Activated T-cell treated with anti-CD3 and anti-CD28 coated beads for 4 hours (primary cell): ENCODE results near the gene MGST2.
A peak's percentile ranks its signal among the peaks of the same experiment; 100 is the strongest.

Experiments used
- DNase-seq: peaks from one replicate; pipeline ENCODE4 v3.0.0-alpha.2; 2020

The MGST2 gene

GRCh38 chr4:139712882-139713281, 47.3 kb downstream of the MGST2 start:
- DNase-seq = no peak

- DNase-seq = no peak
Observed at GRCh38 chr4:139715746-139716391, 50.2 kb downstream of the MGST2 start.

DNA sequence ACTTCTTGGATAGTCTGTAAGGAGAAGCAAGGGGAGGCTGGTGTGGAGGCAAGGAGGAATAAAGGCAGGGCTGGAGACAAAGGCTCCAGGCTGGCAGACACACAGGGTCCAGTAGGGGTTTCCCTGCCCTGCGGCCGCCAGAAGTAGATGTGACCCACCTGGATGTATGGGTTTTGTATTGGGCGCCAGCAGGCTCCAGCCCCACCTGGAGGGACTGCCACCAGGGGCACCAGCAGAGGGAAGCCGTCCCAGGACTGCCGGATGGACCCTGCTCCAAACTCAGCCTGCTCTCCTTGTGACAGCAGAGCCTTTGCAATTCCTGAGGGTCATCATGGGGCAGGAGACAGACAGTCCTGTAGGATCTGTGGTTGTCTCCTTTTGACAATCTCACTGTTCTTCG, 52.7 kb downstream of the MGST2 start:
- DNase-seq = no peak

DNA sequence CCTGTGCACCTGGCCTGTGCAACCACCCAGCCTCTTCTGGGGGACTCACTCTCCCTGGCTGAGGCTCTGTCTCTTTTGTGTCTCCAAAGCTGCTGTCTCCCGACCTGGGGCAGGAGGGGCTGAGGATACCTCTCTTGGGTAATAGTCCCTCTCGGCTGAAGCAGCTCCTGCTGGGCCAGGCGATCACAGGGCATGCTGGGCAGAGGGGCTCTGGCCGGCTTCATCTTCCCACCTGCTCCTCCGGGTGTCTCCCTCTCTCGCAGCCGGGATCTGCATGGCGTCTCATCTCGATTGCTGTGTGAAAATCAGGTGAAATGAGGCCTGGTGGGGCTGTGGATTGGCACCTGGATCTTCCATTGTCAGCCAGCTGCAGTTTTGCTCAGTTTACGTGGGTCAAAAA, 53.2 kb downstream of the MGST2 start:
- DNase-seq = no peak

GRCh38 chr4:139719381-139720101, 53.9 kb downstream of the MGST2 start:
- DNase-seq = no peak

GRCh38 chr4:139720806-139721205, 55.2 kb downstream of the MGST2 start:
- no peak for DNase-seq

- DNase-seq = no peak
Observed at GRCh38 chr4:139721789-139722188, 56.2 kb downstream of the MGST2 start.

GRCh38 chr4:139725236-139725635, 59.6 kb downstream of the MGST2 start:
- no peak for DNase-seq

DNA sequence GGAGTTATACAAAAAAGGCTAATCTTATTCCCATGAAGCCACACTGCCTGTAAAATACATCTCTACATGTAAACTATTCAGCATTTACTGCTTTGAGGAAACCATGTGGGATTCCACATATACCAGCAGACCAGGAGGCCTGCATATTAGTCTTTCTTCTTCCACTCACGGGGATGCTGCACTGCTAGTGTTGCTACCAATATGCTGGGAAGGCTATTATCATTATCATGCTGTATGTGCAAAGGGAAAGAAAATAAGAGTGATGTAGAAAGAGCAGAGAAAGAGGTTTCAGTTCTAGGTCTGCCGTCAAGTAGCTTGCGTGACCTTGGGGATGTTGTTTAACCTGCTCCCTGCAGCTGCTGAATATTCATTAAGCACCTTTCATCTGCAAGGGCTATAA, 61.0 kb downstream of the MGST2 start:
- DNase-seq = no peak

GRCh38 chr4:139728146-139728545, 62.5 kb downstream of the MGST2 start:
- DNase-seq = no peak

GRCh38 chr4:139728840-139729239, 63.2 kb downstream of the MGST2 start:
- DNase-seq = no peak

DNA sequence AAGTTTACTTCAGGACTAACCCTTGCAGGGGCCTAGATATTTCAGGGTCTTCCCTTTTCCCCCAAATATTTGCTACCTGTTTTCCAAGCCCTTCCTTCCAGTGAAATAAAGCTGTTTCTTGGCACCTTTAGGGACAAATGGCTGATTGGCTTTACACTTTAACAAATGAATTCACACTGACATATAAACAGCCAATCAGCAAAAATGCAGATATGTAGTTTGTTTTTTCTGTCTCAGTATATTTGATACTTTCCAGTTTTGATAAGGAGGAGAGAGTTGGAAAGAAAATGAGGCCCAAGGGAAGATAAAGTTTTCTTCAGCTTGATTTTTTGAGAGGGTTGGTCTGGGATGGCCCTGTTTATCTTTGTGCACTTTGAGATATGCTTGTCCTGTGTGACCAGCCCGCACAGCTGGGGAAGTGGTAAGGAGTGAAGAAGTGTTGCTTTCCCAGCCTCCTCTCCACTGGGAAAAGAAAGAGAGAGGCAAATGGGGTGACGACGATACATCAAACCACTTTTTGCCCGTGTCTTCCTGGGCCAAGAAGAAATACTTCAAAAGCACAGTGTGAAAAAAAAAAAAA, 67.5 kb downstream of the MGST2 start:
- DNase-seq = no peak

- no peak for DNase-seq
Observed at GRCh38 chr4:139734201-139734874, 68.7 kb downstream of the MGST2 start.

- peak; percentile 43 for DNase-seq
Observed at GRCh38 chr4:139734875-139735380, 69.3 kb downstream of the MGST2 start.

DNA sequence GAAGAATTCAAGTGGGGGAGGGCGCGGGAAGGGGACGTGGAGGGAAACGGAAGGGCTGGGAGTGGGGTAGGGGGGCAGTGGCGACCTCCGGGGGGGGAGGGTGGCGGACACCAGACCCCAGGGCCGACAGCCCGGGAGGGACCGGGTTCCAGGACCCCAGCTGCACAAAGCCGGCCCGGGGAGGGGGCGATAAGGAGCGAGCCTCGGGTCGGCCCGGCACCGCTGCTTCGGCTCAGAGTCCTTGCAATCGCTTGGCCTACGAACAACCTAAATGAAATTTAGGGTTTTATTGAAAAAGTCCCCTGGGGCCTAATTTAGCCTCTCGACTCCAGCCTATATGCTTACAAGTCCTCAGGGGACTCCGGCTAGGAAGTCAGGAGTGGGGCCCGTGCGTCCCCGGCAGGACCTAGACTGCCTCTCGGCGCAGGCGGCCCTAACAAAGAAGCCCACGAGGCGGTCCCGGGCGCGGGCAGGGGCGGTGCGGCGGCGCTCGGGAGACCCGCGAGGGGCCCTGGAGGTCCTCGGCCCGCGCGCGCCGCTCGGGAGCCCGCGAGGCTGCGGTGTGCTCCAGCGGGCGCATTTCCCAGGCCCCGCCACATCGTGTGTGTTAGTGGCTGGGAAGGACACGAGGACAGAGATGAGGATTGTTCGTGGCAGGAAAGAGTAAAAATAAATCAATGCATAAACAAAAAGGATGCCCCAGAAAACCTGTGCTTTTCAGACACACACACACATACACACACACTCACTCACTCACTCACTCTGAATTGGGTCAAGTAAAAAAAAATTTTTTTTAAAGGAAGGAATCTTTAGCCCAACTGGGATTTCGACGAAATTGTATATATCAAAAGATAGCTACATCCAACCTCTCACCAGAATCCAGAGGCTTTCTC, 70.0 kb downstream of the MGST2 start:
- no peak for DNase-seq

- no peak for DNase-seq
Observed at GRCh38 chr4:139736274-139736660, 70.6 kb downstream of the MGST2 start.

DNA sequence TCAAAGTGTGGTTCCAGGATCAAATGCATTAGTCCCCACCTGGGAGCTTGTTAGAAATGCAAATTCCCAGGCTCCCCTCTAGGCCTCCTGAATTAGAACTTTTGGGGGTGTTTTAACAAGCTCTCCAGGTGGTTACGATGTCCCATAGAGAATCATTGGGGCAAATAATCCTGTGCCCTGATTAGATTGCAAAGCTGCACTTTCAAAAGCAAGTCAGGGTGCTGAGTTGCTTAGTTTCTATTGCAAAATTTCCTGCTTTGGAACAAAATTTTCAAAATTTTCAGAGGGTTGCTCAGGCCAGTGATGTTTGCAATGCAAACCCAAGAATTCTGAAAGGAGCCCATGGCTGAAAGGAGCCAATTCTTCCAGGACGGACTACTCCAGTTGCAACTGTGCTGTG, 71.0 kb downstream of the MGST2 start:
- no peak for DNase-seq

DNA sequence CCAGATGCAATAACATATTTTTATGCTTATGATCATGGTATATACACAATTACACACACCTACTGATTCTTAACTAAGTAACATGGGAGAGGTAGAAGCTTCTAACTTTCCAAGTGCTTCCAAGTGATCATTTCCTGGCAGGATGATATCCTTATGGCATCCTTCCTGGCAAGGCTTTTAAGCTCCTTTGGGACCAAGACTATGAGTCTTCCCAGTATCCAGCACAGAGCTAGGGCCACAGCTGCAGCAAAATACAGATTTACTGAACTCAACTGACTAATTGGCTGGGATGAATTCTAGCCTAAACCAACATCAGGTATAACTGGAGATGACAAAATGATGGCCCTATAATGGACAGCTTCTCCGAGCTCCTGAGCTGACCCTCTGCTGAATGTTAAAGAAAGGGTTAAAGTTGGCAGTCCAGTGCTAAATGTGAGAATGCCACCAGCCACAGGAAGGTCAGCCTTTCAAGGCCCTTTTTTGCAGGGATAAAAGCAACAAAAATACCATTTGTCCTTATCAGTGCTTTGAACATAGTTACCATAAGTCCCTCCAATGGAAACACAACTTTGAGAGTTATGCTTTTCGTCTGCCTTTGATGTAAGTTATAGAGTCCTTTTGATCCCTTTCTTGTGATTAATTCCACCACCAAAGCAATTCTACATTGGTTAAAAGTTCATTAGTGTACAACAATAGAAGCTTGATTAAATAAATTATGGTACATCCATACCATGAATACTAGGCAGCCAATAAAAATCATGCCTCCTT, 73.4 kb downstream of the MGST2 start:
- DNase-seq = no peak

- DNase-seq = no peak
Observed at GRCh38 chr4:139740121-139740520, 74.5 kb downstream of the MGST2 start.

DNA sequence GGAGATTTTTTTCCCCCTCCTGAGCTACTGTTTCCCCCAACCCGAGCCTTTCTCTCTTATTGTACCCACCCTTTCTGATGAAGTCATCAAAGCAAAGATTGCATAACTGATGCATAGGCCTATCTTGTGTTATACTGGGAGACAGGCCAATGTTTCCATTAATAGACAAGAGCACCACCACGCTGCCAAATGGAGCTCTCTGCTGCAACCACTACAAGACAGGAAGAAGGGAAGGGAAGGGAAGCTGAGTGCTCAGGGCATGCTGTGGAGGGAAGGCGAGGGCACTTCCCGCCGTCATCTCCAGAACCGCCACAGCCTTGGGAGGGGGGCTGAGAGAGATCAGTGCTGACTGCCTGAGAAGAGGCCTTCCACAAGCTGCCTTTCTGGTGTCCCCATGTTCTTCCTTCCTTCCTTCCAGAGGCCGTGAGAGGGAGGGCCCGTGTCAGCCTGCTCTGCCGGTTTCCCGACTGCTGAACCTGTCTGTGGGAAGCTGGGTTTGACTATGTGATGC, 75.0 kb downstream of the MGST2 start:
- no peak for DNase-seq

DNA sequence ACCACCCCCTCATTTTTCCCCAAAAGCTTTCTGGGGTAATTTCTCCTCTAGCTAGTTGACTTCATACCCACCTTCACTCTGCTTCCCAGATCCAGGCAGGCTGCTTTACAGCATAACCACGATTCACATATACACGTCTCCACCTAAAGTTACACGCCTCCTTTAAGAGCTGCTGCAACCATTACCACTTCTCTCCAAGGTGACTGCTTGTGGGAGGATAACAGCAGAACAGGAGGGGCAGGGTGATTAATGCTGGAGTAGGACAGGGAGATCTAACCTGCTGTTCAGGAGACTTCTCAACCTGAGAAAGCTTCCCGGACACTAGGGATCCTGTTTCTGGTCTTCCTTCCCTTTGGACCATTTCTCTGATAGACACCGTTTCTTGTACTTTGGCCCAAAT, 77.4 kb downstream of the MGST2 start:
- DNase-seq = no peak

- DNase-seq = no peak
Observed at GRCh38 chr4:139744232-139744631, 78.6 kb downstream of the MGST2 start.
